ENCODE results near the gene CCDC78. TPM values are rescaled to one million over a fixed set of nuclear protein-coding genes. Genes with fewer than 3 reads are reported as not detected.
"Not testable (repeated sequence)": the region's sequence is repeated elsewhere in the genome, so short reads cannot be mapped to it uniquely, and the experiment has no call there.

The CCDC78 gene
- total RNA-seq, 1 donor from 2014 or later, result 0.24 TPM

DNA sequence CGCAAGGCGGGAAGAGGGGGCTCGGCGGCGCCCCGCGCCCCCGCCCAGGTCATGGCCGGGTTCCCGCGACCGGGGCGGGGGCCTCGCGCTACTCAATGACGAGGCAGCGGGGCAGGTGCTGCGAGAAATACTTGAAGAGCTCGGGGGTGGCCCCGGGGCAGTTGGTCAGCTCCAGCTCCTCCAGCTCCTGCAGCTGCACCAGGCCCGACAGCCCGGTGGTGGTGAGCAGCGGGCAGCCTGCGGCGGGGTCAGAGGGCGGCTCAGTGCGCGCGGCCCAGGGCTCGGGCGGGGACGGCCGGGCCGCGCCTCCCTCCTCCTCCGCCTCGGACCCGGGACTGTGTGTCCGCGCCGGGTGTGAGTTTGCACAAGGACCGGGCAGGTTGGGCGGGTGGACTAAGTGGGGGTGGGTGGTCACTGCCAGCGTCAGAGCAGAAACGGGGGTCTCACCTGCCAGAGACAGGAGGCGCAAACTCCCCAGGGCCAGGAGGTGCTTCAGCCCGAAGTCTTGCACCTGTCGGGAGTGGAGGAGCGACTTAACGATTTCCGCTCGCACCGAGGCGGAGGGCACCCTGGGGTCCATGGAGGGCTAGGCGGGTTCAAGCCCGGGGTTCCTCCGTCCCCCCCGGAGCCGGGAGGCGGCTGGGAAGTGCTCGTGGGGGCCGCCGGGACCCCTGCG, 31.9 kb downstream of the CCDC78 start:
- no peak for DNase-seq (ENCODE audit: low spot score)

- DNase-seq (ENCODE audit: low spot score), result no peak
These were observed 32.5 kb downstream of the CCDC78 start for GRCh38 chr16:693766-694165.

GRCh38 chr16:693364-693763, 32.9 kb downstream of the CCDC78 start:
- no peak for DNase-seq (ENCODE audit: low spot score)

DNA sequence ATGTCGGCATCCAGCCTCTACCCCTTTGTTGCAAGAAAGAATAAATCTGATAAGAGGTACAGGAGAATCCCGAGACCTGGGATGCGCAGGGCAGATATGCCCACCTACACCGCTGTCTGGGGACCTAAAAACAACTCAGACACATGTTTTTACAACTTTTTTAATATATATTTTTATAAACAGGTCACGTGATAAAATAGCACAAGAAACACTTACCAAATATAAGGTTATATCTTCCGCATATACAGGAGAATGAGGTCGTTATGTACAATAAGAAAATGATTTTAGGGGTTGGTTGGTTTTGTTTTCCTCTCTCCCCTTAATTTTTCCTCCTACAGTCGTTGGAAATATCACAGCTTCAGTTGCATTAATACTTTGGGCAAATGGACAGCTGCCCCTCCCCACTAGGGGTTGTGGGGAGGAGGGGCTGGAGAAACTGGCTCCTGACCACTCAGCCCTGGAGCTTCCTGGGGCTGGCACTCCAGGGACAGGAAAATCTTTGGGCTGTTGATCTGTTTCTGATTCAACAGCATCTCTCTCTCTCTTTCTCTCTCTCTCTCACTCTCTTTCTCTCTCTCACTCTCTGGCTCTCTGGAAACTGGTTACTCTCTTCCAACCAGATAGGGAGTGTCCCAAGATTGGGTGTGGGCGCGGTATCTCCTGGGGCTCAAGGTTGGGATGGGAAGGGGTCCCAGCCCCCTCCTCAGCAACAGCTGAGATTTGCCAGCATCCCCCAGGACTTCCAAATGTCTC, 33.7 kb downstream of the CCDC78 start:
- no peak for DNase-seq (ENCODE audit: low spot score)

DNA sequence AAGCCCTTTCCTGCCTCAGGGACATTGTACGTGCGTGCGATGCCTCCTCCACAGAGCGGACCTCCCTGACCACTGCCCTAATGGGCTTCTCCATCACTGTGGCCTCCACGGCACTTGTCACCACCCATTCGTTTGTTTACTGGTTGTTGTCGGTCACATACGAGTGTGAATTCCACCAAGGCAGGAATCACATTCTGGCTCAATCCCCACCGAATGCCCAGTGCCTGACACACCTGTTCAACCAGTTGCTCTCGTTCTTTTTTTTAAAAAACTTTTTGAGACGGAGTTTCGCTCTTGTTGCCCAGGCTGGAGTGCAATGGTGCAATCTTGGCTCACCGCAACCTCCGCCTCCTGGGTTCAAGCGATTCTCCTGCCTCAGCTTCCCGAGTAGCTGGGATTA, 35.0 kb downstream of the CCDC78 start:
- not testable (repeated sequence) for DNase-seq (ENCODE audit: low spot score)

DNA sequence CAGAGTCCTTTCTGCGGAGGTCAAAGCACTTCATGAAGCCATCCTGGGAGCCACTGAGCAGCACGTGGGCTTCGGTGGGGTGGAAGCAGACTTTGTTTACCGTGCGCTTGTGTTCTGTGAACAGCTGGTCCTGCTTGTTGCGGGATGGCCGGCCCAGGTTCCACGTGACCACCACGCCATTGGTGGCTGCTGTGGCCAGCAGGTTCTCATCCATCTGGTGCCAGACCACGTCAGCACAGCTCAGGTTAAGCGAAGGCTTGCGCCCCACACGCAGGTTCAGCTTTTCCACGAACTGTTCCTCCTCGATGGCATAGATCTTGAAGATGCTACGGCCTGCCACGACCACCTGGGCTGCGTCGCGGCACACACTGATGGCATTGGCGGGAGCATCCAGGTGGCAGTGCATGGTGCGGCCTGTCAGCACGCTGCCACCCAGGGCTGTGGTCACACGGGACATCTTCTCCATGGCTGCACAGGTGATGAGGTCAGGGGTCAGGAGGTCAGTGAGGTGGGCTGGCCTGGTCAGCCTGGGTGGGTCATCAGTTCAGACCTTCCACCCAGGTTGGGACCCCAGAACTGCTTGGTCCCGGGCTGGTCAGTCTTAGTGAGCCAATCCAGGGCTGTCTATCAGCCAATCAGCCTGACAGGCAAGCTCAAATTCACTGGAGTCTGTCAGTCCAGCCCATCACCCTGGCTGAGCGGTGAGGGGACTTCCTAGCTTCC, 36.9 kb downstream of the CCDC78 start:
- no peak for DNase-seq (ENCODE audit: low spot score)

GRCh38 chr16:687499-687898, 38.7 kb downstream of the CCDC78 start:
- no peak for DNase-seq (ENCODE audit: low spot score)

DNA sequence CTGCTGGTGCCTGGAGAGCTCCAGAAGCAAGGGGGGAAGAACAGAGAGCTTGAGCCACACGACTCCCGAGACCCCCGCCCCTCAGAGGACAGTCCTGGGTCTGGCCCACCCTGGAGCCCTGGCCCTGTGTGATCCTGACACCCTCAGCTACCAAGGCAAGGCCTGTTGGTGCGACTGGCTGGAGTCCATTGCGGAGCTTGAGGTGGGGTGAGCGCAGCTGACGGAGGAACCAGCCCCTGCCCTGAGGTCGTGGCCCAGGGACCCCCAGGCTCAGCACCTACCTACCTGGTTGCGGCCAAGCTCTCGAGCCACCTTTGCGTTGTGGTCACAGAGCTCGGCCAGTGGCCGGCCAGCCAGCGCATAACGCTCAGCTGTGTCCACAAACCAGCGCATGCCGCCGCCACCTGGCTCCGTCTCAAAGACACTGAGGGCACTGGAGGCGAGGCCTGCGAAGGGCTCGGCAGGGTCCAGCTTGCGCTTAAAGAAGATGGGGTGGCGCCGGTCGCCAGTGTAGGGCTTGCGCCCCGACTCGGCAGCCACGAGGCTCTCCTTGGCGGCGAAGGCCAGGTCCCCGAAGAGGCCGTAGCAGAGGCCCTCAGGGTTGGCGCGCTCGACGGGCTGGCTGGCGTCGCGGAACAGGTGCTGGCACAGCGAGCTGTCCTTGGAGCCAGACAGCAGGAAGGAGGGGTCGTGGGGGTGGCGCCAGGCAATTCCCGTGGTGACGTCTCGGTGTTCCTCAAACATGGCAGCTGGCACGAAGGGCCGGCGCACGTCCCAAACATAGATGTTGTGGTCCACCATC, 39.6 kb downstream of the CCDC78 start:
- no peak for DNase-seq (ENCODE audit: low spot score)

GRCh38 chr16:685967-686366, 40.3 kb downstream of the CCDC78 start:
- DNase-seq (ENCODE audit: low spot score), result no peak

GRCh38 chr16:684961-685696, 41.1 kb downstream of the CCDC78 start:
- DNase-seq (ENCODE audit: low spot score), result no peak

- DNase-seq (ENCODE audit: low spot score), result peak; percentile 97
These were observed 42.0 kb downstream of the CCDC78 start, which contains the start of gene JMJD8 for GRCh38 chr16:684071-684794. JMJD8 (minus strand) TSS chr16:684334; CDS start chr16:684319, 15 bp downstream.

DNA sequence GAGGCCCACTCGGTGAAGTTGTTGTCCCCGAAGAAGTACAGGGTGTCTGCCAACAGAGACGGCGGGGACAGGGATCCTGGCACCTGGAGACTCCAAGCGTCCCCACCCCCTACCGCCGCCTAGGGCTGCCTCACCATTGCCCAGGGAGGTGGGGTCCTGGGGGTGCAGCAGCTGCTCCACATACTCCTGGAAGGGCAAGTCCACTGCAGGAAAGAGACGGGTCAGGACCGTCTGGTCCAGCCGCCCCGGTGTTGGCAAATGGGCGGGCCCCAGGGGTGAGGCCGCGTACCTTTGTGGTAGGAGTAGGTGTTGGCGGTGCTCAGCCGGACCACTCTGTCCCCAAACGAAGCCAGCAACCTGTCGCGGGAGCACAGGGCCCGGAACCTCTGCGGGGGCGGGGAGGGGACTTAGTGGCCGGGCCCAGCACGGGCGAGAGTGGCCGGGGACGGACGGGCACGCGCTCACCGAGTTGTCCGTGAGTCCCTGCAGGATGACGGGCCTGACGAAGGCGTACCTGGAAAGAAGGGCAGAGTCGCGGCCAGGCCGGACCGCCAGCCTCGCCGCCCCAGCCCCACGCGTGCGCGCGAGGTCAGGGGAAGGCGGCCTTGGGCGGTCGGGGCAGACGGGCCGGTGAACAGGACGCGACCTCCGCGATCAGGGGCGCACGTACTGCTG, 42.7 kb downstream of the CCDC78 start:
- no peak for DNase-seq (ENCODE audit: low spot score)

DNA sequence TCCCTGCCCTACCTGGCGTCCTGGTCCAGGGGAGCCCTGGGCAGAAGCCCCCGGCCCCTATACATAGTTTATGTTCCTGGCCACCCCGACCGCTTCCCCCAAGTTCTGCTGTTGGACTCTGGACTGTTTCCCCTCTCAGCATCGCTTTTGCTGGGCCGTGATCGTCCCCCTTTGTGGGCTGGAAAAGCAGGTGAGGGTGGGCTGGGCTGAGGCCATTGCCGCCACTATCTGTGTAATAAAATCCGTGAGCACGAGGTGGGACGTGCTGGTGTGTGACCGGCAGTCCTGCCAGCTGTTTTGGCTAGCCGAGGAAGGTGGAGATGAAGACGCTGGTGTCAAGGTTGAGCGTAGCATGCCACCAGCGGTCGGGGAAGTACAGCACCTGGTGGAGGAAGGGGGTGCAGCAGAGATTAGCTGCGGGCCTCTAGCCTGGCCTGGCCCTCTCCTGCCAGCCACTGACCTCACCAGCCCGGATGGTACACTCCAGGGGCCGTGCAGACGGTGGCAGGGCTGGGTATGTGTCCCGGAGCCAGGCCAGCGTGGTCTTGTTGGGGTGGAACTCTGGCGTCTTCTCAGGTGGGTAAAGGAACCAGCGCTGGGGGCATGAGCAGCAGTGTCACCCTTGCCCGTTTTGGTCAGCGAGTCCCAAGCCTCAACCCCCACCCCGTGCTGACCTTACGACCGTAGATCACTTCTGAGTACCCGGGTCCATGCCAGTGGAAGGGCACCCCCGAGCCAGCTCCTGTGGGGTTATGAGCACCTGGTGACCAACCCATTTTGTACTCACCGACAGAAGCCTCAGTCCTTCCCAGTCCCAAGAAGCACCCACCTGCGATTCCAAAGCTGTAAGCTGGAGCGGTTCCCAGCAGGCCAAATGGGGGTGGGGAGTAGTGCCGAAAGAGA, 43.5 kb downstream of the CCDC78 start:
- DNase-seq (ENCODE audit: low spot score), result no peak

GRCh38 chr16:681746-682427, 44.4 kb downstream of the CCDC78 start:
- DNase-seq (ENCODE audit: low spot score), result no peak

GRCh38 chr16:680967-681745, 45.1 kb downstream of the CCDC78 start:
- no peak for DNase-seq (ENCODE audit: low spot score)

DNA sequence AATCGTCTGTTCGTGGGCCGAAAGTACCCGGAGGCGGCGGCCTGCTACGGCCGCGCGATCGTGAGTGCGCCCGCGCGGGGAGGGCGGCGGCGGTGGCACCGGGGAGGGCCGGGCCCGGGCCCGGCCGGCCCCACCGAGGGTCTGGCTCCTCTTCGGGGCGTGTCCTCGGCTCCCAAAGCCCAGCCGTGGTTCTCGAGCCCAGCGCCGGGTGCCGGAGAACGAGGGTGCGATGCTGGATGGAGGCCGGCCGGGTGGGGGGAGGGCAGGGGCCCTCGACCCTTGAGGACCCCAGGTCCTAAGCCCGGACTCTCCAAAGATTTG, 45.7 kb downstream of the CCDC78 start:
- no peak for DNase-seq (ENCODE audit: low spot score)
